Ovary (tissue), 3 donors: Measurements from ENCODE around the gene MDN1.

ENCODE experiments used
- POLR2A ChIP-seq: fragments of 450-650 bp; IDR thresholded peaks from one replicate; pipeline ENCODE4 v1.6.1; 2017; ENCODE audit warnings: antibody characterized with exemption, mild to moderate bottlenecking, moderate library complexity
- TF ChIP-seq, protein P1 (sequence below), 3 donors: fragments of 450-650 bp in 2 of 3; fragments of 200-600 bp in 1 of 3; IDR thresholded peaks; one replicate each; pipeline versions ENCODE4 v1.5.1 to v1.8.0; 2016 to 2022; ENCODE audit warnings: antibody characterized with exemption in 3 of 3, mild to moderate bottlenecking in 1 of 3
- donor health status: DM: no; HTN: no; CAD: no.

GRCh38 chr6:89689732-89690131 lies 129.9 kb downstream of the MDN1 start:
- no peak for TF ChIP-seq POLR2A
- TF ChIP-seq, protein P1, sequence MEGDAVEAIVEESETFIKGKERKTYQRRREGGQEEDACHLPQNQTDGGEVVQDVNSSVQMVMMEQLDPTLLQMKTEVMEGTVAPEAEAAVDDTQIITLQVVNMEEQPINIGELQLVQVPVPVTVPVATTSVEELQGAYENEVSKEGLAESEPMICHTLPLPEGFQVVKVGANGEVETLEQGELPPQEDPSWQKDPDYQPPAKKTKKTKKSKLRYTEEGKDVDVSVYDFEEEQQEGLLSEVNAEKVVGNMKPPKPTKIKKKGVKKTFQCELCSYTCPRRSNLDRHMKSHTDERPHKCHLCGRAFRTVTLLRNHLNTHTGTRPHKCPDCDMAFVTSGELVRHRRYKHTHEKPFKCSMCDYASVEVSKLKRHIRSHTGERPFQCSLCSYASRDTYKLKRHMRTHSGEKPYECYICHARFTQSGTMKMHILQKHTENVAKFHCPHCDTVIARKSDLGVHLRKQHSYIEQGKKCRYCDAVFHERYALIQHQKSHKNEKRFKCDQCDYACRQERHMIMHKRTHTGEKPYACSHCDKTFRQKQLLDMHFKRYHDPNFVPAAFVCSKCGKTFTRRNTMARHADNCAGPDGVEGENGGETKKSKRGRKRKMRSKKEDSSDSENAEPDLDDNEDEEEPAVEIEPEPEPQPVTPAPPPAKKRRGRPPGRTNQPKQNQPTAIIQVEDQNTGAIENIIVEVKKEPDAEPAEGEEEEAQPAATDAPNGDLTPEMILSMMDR (IDR thresholded peaks at IDR 0.05), result no peak
